ENCODE measurements around the gene LHFPL2.

Gene LHFPL2

DNA sequence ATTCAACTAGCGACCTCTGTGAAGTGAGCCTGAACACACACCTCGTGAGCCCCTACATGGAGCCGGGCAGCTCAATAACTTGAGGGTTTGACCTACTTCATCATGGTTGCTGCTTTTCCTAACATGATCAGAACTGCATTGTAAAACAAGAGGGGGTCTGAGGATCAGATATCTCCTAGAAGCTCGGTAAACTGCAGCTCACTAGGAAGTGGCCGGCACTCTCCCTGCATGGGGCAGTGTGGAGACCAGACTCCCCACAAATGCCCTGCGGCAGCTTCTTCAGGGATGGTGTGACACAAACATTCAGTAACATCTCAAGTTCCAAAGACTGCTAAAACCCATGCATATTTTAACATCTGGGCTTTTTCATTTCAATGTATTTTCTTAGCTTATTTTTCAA is 18.5 kb downstream of the LHFPL2 start:
- no peak for TF ChIP-seq CTCF (conservative IDR thresholded peaks at IDR 0.05)
- H3K27ac ChIP-seq: no peak overlapping the region

DNA sequence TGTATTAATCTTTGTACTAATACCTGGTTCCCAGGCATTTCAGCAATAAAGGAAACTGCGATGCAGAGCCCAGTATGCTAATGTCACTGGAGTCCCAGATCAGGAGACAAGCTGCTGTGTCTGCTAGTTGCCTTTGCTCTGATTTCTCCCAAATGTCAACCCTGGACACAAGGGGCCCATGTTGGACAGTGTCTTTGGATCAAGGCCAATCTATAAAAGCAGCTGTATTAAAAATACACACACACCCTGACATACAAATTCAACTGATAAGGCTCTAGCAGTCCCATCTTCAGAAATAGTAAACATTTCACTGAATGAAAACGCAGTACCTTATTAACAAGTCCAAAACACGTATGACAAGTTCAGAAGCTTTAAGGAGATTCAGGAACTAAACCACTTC is 18.9 kb downstream of the LHFPL2 start:
- H3K27ac ChIP-seq: no peak overlapping the region
- no peak for TF ChIP-seq CTCF (conservative IDR thresholded peaks at IDR 0.05)

- no peak overlapping the region for H3K27ac ChIP-seq
- no peak for TF ChIP-seq CTCF (conservative IDR thresholded peaks at IDR 0.05)
Measured at GRCh38 chr5:78628270-78628992, 20.1 kb downstream of the LHFPL2 start.

GRCh38 chr5:78627766-78628165 is 20.8 kb downstream of the LHFPL2 start:
- TF ChIP-seq CTCF (conservative IDR thresholded peaks at IDR 0.05): no peak
- H3K27ac ChIP-seq: no peak overlapping the region

DNA sequence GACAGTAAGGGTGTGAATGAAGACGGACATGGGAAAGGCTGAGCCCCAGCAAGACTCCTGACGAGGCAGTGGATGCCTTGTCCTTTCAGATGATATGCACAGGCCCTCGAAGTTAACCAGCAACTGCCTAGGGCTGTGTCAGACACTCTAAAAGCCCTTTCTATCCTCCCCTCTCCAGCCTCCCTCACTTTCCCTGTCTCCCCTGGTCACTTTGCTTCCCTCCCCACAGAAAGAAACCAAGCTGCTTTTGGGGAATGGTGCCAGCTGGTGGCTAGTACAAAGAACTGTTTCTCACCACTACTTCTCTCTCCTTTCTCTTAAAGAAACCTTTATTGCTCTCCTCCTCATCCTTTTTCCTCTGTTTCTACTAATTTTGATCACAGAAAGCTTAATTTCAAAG is 21.4 kb downstream of the LHFPL2 start:
- no peak overlapping the region for H3K27ac ChIP-seq
- TF ChIP-seq CTCF (conservative IDR thresholded peaks at IDR 0.05): peak; percentile 40

GRCh38 chr5:78626009-78626571 is 22.5 kb downstream of the LHFPL2 start:
- no peak overlapping the region for H3K27ac ChIP-seq
- TF ChIP-seq CTCF (conservative IDR thresholded peaks at IDR 0.05): no peak

DNA sequence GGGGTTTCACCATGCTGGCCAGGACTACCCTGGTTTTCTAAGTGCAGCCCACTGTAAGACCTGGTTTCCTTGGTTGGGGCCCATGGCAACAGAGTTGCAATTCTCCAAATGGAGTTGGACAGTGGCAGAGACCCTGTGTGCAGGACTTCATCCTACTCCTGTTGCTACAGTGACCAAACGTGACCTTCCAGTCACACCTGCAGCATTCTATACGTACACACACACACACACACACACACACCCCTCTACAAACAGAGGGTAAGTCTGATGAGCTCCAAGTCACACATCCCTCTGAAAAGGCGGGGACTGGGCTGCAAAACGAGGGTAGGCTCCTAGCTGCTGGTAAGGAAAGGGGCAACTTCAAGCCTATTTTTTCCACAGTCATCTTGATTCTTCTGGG is 23.6 kb downstream of the LHFPL2 start:
- TF ChIP-seq CTCF (conservative IDR thresholded peaks at IDR 0.05): no peak

More for the DNA sequence above, 23.6 kb downstream of the LHFPL2 start:
- no peak overlapping the region for H3K27ac ChIP-seq

Data from VCaP (cell line).